IPS-18c (cell line): ENCODE measurements around the gene LYPD6B.
"Not testable (repeated sequence)": the region's sequence is repeated elsewhere in the genome, so short reads cannot be mapped to it uniquely, and the experiment has no call there.

Source experiments
- H3K4me3 ChIP-seq: 2 replicates; pipeline ENCODE4 v1.7.0; 2013; ENCODE audit warnings: low read depth, mild to moderate bottlenecking, low read length, moderate library complexity; ENCODE audit not compliant: insufficient read depth
- H3K9me3 ChIP-seq: one replicate; pipeline ENCODE4 v1.6.1; 2013; ENCODE audit warnings: mild to moderate bottlenecking, low read length, moderate library complexity; ENCODE audit not compliant: control insufficient read depth, insufficient read depth

Gene LYPD6B

DNA sequence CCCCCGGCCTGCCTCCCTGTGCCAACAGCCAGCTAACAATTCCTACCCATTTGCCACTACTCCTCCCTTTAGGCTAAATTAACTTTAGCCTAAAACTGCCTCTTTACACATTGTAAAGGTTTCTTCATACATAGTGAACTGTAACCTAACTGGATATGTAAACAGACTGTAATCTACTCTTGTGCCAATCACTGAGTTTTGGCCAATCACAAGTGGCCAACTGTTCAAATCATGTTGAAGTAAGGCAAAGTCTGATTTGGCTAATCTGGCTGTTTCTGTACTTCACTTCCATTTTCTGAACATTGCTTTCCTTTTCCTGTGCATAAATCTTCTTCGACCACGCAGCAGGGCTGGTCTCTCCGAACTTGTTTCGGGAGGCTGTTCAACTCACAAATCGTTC is 188.3 kb downstream of the LYPD6B start:
- Histone ChIP-seq H3K4me3 (no peak overlapping the region), H3K9me3 (no peaks in the 10 kb centered on the region)

DNA sequence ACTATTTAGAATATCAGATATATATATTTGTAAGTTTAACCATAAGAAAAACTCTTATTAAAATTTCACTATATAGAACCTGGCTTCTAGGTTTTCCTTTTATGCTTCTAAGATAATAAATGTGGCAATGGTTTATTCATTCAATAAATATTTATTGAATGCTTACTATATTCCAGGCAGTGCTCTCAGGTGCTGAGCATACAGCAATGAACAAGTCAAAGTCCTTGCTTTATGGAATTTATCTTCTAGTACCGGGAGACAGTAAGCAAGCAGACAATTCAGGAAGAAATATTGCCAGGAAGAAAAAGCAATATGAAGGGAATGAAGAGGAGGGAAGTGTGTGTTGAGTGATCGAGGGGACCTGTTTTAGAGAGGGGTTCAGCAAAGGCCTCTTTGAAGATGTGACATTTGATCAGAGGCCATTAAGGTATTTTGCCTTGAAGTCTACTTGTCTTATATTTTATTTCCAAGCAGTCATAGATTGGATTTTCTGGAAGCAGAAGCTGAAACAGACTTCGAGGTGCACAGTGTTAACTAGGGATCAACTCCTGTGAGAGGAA is 197.4 kb downstream of the LYPD6B start:
- H3K9me3 ChIP-seq: no peaks in the 10 kb centered on the region
- H3K4me3 ChIP-seq: no peak overlapping the region

DNA sequence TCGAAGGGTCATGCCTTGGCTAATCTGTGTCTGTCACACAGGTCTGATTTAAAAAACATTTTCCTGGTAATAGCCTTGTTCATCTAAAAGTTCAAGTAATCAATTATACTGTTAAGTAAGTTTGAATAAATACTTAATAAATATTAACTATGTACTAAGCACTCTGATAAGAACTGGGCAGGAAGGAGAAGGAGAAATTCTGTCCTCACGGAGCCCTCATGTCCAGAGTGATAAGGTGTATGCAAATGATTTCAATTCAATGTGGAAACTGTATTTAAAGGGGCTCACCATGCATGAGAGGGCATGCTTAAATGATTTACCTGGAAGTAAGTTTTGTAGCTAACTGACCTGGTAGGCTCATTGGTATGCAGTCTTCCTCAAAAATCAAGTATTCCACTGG is 197.9 kb downstream of the LYPD6B start:
- Histone ChIP-seq H3K9me3 (no peaks in the 10 kb centered on the region), H3K4me3 (no peak overlapping the region)

DNA sequence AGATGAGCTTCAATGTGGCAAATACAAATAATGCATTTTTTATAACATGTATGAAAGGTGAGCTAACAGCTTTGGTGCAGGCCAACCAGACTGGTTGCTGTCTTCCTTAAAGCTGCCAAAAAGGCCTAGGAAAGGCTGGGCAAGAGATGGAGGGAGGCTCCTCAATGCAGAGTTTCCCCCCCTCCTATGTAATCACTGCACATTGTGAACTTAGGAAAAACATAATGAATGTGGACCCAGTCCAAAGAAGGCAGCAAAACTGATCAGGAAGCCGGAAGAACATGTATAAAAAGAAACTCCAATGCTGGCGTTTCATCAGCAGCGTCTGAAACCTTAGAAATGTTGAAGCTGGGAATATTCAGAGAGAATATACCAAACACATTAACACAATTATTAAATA is 207.7 kb downstream of the LYPD6B start:
- no peaks in the 10 kb centered on the region for H3K9me3 ChIP-seq
- H3K4me3 ChIP-seq: no peak overlapping the region

DNA sequence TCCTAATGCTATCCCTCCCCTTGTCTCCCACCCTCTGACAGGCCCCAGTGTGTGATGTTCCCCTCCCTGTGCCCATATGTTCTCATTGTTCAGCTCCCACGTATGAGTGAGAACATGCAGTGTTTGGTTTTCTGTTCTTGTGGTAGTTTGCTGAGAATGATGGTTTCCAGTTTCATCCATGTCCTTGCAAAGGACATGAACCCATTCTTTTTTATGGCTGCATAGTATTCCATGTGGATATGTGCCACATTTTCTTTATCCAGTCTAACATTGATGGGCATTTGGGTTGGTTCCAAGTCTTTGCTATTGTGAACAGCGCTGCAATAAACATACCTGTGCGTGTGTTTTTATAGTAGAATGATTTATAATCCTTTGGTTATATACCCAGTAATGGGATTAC is 212.9 kb downstream of the LYPD6B start:
- H3K4me3 ChIP-seq, H3K9me3 ChIP-seq: not testable (repeated sequence)

GRCh38 chr2:149256877-149257276 is 218.4 kb downstream of the LYPD6B start:
- not testable (repeated sequence) for H3K4me3 ChIP-seq, H3K9me3 ChIP-seq

DNA sequence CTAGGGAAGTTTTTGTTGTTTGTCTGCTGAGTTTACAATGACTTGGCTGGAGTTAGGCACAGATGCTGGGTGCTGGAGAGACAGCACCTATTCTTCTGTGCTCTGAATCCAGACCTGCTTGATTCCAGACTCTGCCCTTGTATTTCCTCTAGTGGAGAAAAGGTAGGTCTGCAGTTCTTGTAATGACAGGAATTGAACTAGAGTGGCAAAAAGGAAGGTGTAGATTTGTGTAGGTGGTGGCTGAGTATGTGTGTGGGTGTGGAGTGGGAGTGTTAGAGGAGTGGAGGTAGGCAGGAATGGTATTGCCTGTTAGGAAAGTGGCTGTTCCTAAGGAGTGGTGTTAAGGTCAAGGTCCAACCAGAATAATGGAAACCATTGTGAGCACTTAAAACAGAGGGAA is 220.0 kb downstream of the LYPD6B start:
- peaks cover 2% of the 10 kb centered on the region for H3K9me3 ChIP-seq
- H3K4me3 ChIP-seq: no peak overlapping the region

DNA sequence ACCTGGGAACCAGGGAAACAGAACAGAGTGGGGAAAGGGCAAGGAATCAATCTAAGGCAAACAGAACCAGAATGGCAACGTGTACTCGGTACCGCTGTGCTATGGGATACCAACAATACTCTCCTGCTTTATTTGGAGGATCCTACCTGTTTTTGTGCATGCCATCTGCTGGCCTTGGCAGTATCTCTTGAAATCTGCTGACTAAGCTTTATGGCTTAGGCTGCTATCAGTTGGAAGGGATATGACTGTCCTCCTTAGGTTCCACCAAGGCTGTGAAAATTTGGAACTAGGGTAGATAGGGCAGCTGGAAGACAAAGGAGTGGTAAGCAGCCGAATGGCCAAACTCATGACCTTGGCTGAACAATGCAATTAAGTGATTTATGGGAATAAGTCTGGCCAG is 220.6 kb downstream of the LYPD6B start:
- H3K9me3 ChIP-seq: peaks cover 2% of the 10 kb centered on the region

GRCh38 chr2:149261692-149262091 is 223.2 kb downstream of the LYPD6B start:
- peaks cover 2% of the 10 kb centered on the region for H3K9me3 ChIP-seq

More for the DNA sequence above, 220.6 kb downstream of the LYPD6B start:
- no peak overlapping the region for H3K4me3 ChIP-seq

More at GRCh38 chr2:149261692-149262091, 223.2 kb downstream of the LYPD6B start:
- no peak overlapping the region for H3K4me3 ChIP-seq
